HepG2 (cell line): ENCODE data around the gene VSTM5. TPM values are rescaled to one million over a fixed set of nuclear protein-coding genes. Genes with fewer than 3 reads are reported as not detected.

Source experiments
- ATAC-seq: fragments of 200-7000 bp; cut with Tn5 transposase; 3 replicates; pipeline ENCODE4 v1.9.1; 2020; ENCODE audit warnings: mild to moderate bottlenecking, moderate library complexity
- BruUV-seq: library from RNA; stranded (reverse); fragments of 400-500 nt; replicated peaks from 2 replicates; lab custom pipeline; 2021; lab: Mats Ljungman, UMichigan
- CTCF ChIA-PET: fragments of 300-600 bp; formaldehyde crosslinking; extraction: SDS; loops from one replicate; lab custom pipeline; 2021; ENCODE audit warnings: low total read pairs, inconsistent platforms, low intra/inter-chr PET ratio; lab: Yijun Ruan, JAX
- POLR2A ChIA-PET: fragments of 350-600 bp; sonication (Branson Sonifier 250); formaldehyde crosslinking; loops from one replicate; lab custom pipeline; 2020; ENCODE audit warnings: antibody characterized with exemption, inconsistent platforms; lab: Yijun Ruan, JAX
- DNase-seq: peaks from one replicate; pipeline ENCODE4 v3.0.0-alpha.2; 2015; ENCODE audit warnings: low spot score
- FAIRE-seq: peaks from 3 replicates; lab custom pipeline; 2011; peaks lifted over from hg19 to GRCh38; lab: Jason Lieb, UNC
- H2AFZ ChIP-seq: one replicate; pipeline ENCODE4 v1.6.1; 2011; ENCODE audit warnings: low read length, inconsistent platforms
- H3K27ac ChIP-seq: fragments of 300-600 bp; 3 replicates; pipeline ENCODE4 v1.8.0; 2011; ENCODE audit warnings: mixed run types, mild to moderate bottlenecking, mixed read lengths, low read length, inconsistent platforms; ENCODE audit not compliant: insufficient read depth; ENCODE audit errors: extremely low read length
- H3K27me3 ChIP-seq, 2 experiments: fragments of 200-600 bp in 1 of 2; 2 replicates in 1 of 2; 3 replicates in 1 of 2; pipeline versions ENCODE4 v1.6.0 to v1.8.0; 2011; ENCODE audit warnings: low read length in 2 of 2, mild to moderate bottlenecking in 2 of 2, moderate library complexity in 2 of 2, inconsistent platforms in 1 of 2; ENCODE audit not compliant: insufficient read depth in 2 of 2, control insufficient read depth in 1 of 2
- H3K36me3 ChIP-seq, 2 experiments: fragments of 200-600 bp in 1 of 2; replicated peaks in 1 of 2; 2 replicates in 1 of 2; 3 replicates in 1 of 2; pipeline versions ENCODE4 v1.5.1 to v1.8.0; 2011; ENCODE audit warnings: low read length in 2 of 2, inconsistent platforms in 1 of 2; ENCODE audit not compliant: insufficient read depth in 2 of 2, control insufficient read depth in 1 of 2
- H3K4me1 ChIP-seq: 2 replicates; pipeline ENCODE4 v1.5.1; 2012; ENCODE audit warnings: low read length, inconsistent platforms; ENCODE audit not compliant: insufficient read depth
- H3K4me2 ChIP-seq: 2 replicates; pipeline ENCODE4 v1.6.0; 2011; ENCODE audit warnings: low read depth, low read length, inconsistent platforms
- H3K4me3 ChIP-seq, 3 experiments: fragments of 200-600 bp in 1 of 3; sonication (generic), shearing (Covaris generic) in 1 of 3; replicated peaks in 1 of 3; 2 replicates each; pipeline ENCODE4 v1.5.1; 2011 to 2016; ENCODE audit warnings: low read length in 3 of 3, inconsistent platforms in 2 of 3, low read depth in 2 of 3, mild to moderate bottlenecking in 2 of 3, control low read depth in 1 of 3, mixed read lengths in 1 of 3; ENCODE audit not compliant: insufficient read depth in 1 of 3
- H3K79me2 ChIP-seq: one replicate; pipeline ENCODE4 v1.6.1; 2011; ENCODE audit warnings: low read length, inconsistent platforms; ENCODE audit not compliant: insufficient read depth
- H3K9ac ChIP-seq: 2 replicates; pipeline ENCODE4 v1.6.0; 2011; ENCODE audit warnings: mild to moderate bottlenecking, low read depth, low read length, inconsistent platforms; ENCODE audit not compliant: insufficient read depth
- H3K9me3 ChIP-seq: 2 replicates; pipeline ENCODE4 v1.5.1; 2012; ENCODE audit warnings: mild to moderate bottlenecking, low read length
- H4K20me1 ChIP-seq: 2 replicates; pipeline ENCODE4 v1.6.0; 2011; ENCODE audit warnings: inconsistent platforms, mild to moderate bottlenecking, low read length, moderate library complexity; ENCODE audit not compliant: insufficient read depth
- ATF1 ChIP-seq: IDR thresholded peaks from 2 replicates; pipeline ENCODE4 v1.6.1; 2016; ENCODE audit warnings: mild to moderate bottlenecking, control low read depth
- DNMT1 ChIP-seq: sonication (generic); formaldehyde crosslinking; IDR thresholded peaks from 2 replicates; pipeline ENCODE4 v1.5.1; 2020; ENCODE audit warnings: mild to moderate bottlenecking, missing genetic modification reagents
- GTF3A ChIP-seq: sonication (generic); formaldehyde crosslinking; conservative IDR thresholded peaks from 2 replicates; pipeline ENCODE4 v1.4.0; 2020; ENCODE audit warnings: mild to moderate bottlenecking, missing genetic modification reagents
- KAT2B ChIP-seq: fragments of 150-350 bp; IDR thresholded peaks from 2 replicates; pipeline ENCODE4 v1.6.1; 2014; ENCODE audit warnings: low read depth, low read length, borderline replicate concordance
- REST ChIP-seq, 2 experiments: IDR thresholded peaks; 2 replicates each; pipeline ENCODE4 v1.6.1; 2011 to 2012; ENCODE audit warnings: low read length in 2 of 2, borderline replicate concordance in 1 of 2, low read depth in 1 of 2, mild to moderate bottlenecking in 1 of 2, moderate library complexity in 1 of 2
- THAP8 ChIP-seq: sonication (generic); formaldehyde crosslinking; IDR thresholded peaks from 2 replicates; pipeline ENCODE4 v1.5.1; 2020; ENCODE audit warnings: missing genetic modification reagents, mild to moderate bottlenecking, borderline replicate concordance
- ZNF552 ChIP-seq: sonication (generic); formaldehyde crosslinking; IDR thresholded peaks from 2 replicates; pipeline ENCODE4 v1.9.0; 2022; ENCODE audit warnings: missing genetic modification reagents, mild to moderate bottlenecking, borderline replicate concordance
- ZNF598 ChIP-seq: sonication (generic); formaldehyde crosslinking; IDR thresholded peaks from 2 replicates; pipeline ENCODE4 v1.5.1; 2020; ENCODE audit warnings: mild to moderate bottlenecking, missing genetic modification reagents, borderline replicate concordance
- ZNF605 ChIP-seq: sonication (generic); formaldehyde crosslinking; IDR thresholded peaks from 2 replicates; pipeline ENCODE4 v1.8.0; 2022; ENCODE audit warnings: mild to moderate bottlenecking, missing genetic modification reagents
- ZNF646 ChIP-seq: sonication (generic); formaldehyde crosslinking; IDR thresholded peaks from 2 replicates; pipeline ENCODE4 v1.9.0; 2021; ENCODE audit warnings: mild to moderate bottlenecking, missing genetic modification reagents
- WGBS: methylation state at CpG from one replicate; pipeline ENCODE4 v1.1.6; 2017; ENCODE audit warnings: low lambda C conversion rate; 5-methylcytosine and 5-hydroxymethylcytosine counted together
- in situ Hi-C: cut with HindIII; loops from 2 replicates; pipeline ENCODE4 v1.10.0; 2017; ENCODE audit warnings: low pct_unique_long_range_greater_than_20kb; ENCODE audit not compliant: extremely low pct_ligation_motif_present
- intact Hi-C: fragments of 100-400 bp; cut with micrococcal nuclease; formaldehyde crosslinking; loops from one replicate; pipeline ENCODE4 v1.10.0; 2022; ENCODE audit not compliant: unreplicated experiment
- polyA plus RNA-seq, 8 experiments: library from polyadenylated mRNA; depleted of rRNA in 3 of 8; stranded (reverse) in 7 of 8; unstranded in 1 of 8; fragments of >200 nt; fragmentation: Illumina TruSeq in 4 of 8; extraction: Trizol in 4 of 8; gene quantifications; 2 replicates each; pipeline versions ENCODE4 v1.2.1 to v1.2.3, GENCODE V29; 2011 to 2016; ENCODE audit warnings: low read depth in 4 of 8, missing spikeins in 1 of 8, mixed read lengths in 1 of 8; ENCODE audit not compliant: insufficient read depth in 1 of 8
- total RNA-seq, 5 experiments: library from RNA; depleted of rRNA; stranded (reverse); fragments of >200 nt; fragmentation: Illumina TruSeq; extraction: Trizol; gene quantifications; 2 replicates each; pipeline ENCODE4 v1.2.3, GENCODE V29; 2016; ENCODE audit warnings: low read depth in 1 of 5

VSTM5 gene
- total and polyA plus RNA-seq, 2 of the 13 experiments (the other 11 are each of a cell fraction or from before 2014, with no cell fraction given): not detected

GRCh38 chr11:93801366-93801765 is 49.1 kb downstream of the VSTM5 start:
- FAIRE-seq: no peak
- Histone ChIP-seq H3K79me2 (peaks cover under 1% of the 10 kb centered on the region), H3K36me3 (peaks cover 6 to 76% of the 10 kb centered on the region in 2 experiments)

More at GRCh38 chr11:93801366-93801765, 49.1 kb downstream of the VSTM5 start:
- in situ Hi-C loops: no loop called here
- POLR2A ChIA-PET: interaction anchor here (0.7 kb wide), 1 partner anchor 17 kb away, joined by 3 read pairs; the partner anchor contains the start of gene MED17
- 95% methylated on average over 2 of the region's 2 CpGs for WGBS
- Histone ChIP-seq H2AFZ (no peak overlapping the region), H3K27me3 (no peaks in the 10 kb centered on the region), H3K9ac (no peak overlapping the region), H3K4me3 (no peak overlapping the region), H3K4me1 (no peaks in the 10 kb centered on the region), H3K4me2 (no peak overlapping the region), H3K9me3 (no peaks in the 10 kb centered on the region), H3K27ac (no peak overlapping the region)
- CTCF ChIA-PET: no interaction called here
- intact Hi-C loops: no loop called here
- TF ChIP-seq ZNF552 (CRISPR knock-in tag): no peak
- TF ChIP-seq DNMT1 (CRISPR knock-in tag): no peak
- no peak for TF ChIP-seq REST (IDR thresholded peaks at IDR 0.05; ENCODE audit: borderline replicate concordance in 1 of 2, low read depth in 1 of 2, low read length in 2 of 2)
- TF ChIP-seq ZNF598: no peak
- TF ChIP-seq KAT2B: no peak
- TF ChIP-seq ATF1 (CRISPR knock-in tag): no peak
- no peak for TF ChIP-seq THAP8 (CRISPR knock-in tag)
- no peak for TF ChIP-seq GTF3A (CRISPR knock-in tag)
- no peak for TF ChIP-seq ZNF605 (CRISPR knock-in tag)
- no peak for TF ChIP-seq ZNF646 (CRISPR knock-in tag)
- TF ChIP-seq, all 625 proteins: peak for 0
- DNase-seq: no peak
- BruUV-seq: no TSS peak
- ATAC-seq: no peak
- H4K20me1 ChIP-seq: no peaks in the 10 kb centered on the region
